HepG2 (cell line): Measurements from ENCODE around the gene TSACC. TPM values are rescaled to one million over a fixed set of nuclear protein-coding genes. Genes with fewer than 3 reads are reported as not detected.
A peak's percentile ranks its signal among the peaks of the same experiment; 100 is the strongest.

ENCODE experiments used
- CBX2 ChIP-seq, 2 experiments: fragments of 200-600 bp in 1 of 2; sonication (generic); formaldehyde crosslinking in 1 of 2; IDR thresholded peaks; 2 replicates each; pipeline versions ENCODE4 v1.7.0 to v1.8.1; 2018 to 2022; ENCODE audit warnings: low read depth in 2 of 2, low read length in 1 of 2, mild to moderate bottlenecking in 1 of 2, missing genetic modification reagents in 1 of 2
- CC2D1A ChIP-seq: sonication (generic); formaldehyde crosslinking; IDR thresholded peaks from 2 replicates; pipeline ENCODE4 v1.8.1; 2023; ENCODE audit warnings: mild to moderate bottlenecking, missing genetic modification reagents
- CREB3 ChIP-seq: sonication (generic); formaldehyde crosslinking; IDR thresholded peaks from 2 replicates; pipeline ENCODE4 v1.5.0; 2020; ENCODE audit warnings: missing genetic modification reagents
- CREM ChIP-seq, 2 experiments: sonication (generic) in 1 of 2; formaldehyde crosslinking in 1 of 2; IDR thresholded peaks; 2 replicates each; pipeline versions ENCODE4 v1.4.0 to v1.6.1; 2016 to 2020; ENCODE audit warnings: antibody characterized with exemption in 1 of 2, mild to moderate bottlenecking in 1 of 2, missing genetic modification reagents in 1 of 2
- CSRNP1 ChIP-seq: sonication (generic); formaldehyde crosslinking; IDR thresholded peaks from 2 replicates; pipeline ENCODE4 v1.8.1; 2023; ENCODE audit warnings: mild to moderate bottlenecking, missing genetic modification reagents
- HMGXB4 ChIP-seq, 2 experiments: sonication (generic) in 1 of 2; formaldehyde crosslinking in 1 of 2; IDR thresholded peaks; 2 replicates each; pipeline versions ENCODE4 v1.4.0 to v1.6.1; 2018 to 2020; ENCODE audit warnings: missing genetic modification reagents in 2 of 2, borderline replicate concordance in 1 of 2, low read depth in 1 of 2, mild to moderate bottlenecking in 1 of 2, missing biosample characterization in 1 of 2
- HNF1A ChIP-seq, 2 experiments: sonication (generic) in 1 of 2; formaldehyde crosslinking in 1 of 2; IDR thresholded peaks; 2 replicates each; pipeline versions ENCODE4 v1.4.0 to v1.6.1; 2016 to 2020; ENCODE audit warnings: borderline replicate concordance in 1 of 2, low read depth in 1 of 2, mild to moderate bottlenecking in 1 of 2, missing genetic modification reagents in 1 of 2
- MTA3 ChIP-seq: sonication (generic); formaldehyde crosslinking; IDR thresholded peaks from 2 replicates; pipeline ENCODE4 v1.4.0; 2020; ENCODE audit warnings: missing genetic modification reagents
- RELA ChIP-seq: sonication (generic); formaldehyde crosslinking; IDR thresholded peaks from 2 replicates; pipeline ENCODE4 v1.4.0; 2020; ENCODE audit warnings: missing genetic modification reagents
- TBX3 ChIP-seq: fragments of 450-650 bp; IDR thresholded peaks from 2 replicates; pipeline ENCODE4 v1.6.1; 2017; ENCODE audit warnings: antibody characterized with exemption, mild to moderate bottlenecking, inconsistent platforms, borderline replicate concordance
- ZBTB43 ChIP-seq: sonication (generic); formaldehyde crosslinking; conservative IDR thresholded peaks from 2 replicates; pipeline ENCODE4 v1.4.0; 2020; ENCODE audit warnings: missing genetic modification reagents
- ZMAT3 ChIP-seq: sonication (generic); formaldehyde crosslinking; conservative IDR thresholded peaks from 2 replicates; pipeline ENCODE4 v1.7.0; 2021; ENCODE audit warnings: missing genetic modification reagents
- ZNF597 ChIP-seq: sonication (generic); formaldehyde crosslinking; IDR thresholded peaks from 2 replicates; pipeline ENCODE4 v1.5.0; 2020; ENCODE audit warnings: missing genetic modification reagents
- ZSCAN25 ChIP-seq: sonication (generic); formaldehyde crosslinking; IDR thresholded peaks from 2 replicates; pipeline ENCODE4 v1.8.0; 2022; ENCODE audit warnings: mild to moderate bottlenecking, missing genetic modification reagents
- polyA plus RNA-seq, 8 experiments: library from polyadenylated mRNA; depleted of rRNA in 3 of 8; stranded (reverse) in 7 of 8; unstranded in 1 of 8; fragments of >200 nt; fragmentation: Illumina TruSeq in 4 of 8; extraction: Trizol in 4 of 8; gene quantifications; 2 replicates each; pipeline versions ENCODE4 v1.2.1 to v1.2.3, GENCODE V29; 2011 to 2016; ENCODE audit warnings: low read depth in 4 of 8, missing spikeins in 1 of 8, mixed read lengths in 1 of 8; ENCODE audit not compliant: insufficient read depth in 1 of 8
- total RNA-seq, 5 experiments: library from RNA; depleted of rRNA; stranded (reverse); fragments of >200 nt; fragmentation: Illumina TruSeq; extraction: Trizol; gene quantifications; 2 replicates each; pipeline ENCODE4 v1.2.3, GENCODE V29; 2016; ENCODE audit warnings: low read depth in 1 of 5

TSACC gene
- total and polyA plus RNA-seq, 2 of the 13 experiments (the other 11 are each of a cell fraction or from before 2014, with no cell fraction given), result 1.5 to 2.6 TPM

- TF ChIP-seq HMGXB4 (CRISPR knock-in tag; IDR thresholded peaks at IDR 0.05; ENCODE audit: borderline replicate concordance in 1 of 2, low read depth in 1 of 2), result peak; percentile 52 to 64; a peak in 2 of 4 replicates
- no peak for TF ChIP-seq CREM (IDR thresholded peaks at IDR 0.05)
- TF ChIP-seq CREM (CRISPR knock-in tag; IDR thresholded peaks at IDR 0.05), result no peak
- TF ChIP-seq CSRNP1, result peak; percentile 89
- no peak for TF ChIP-seq ZNF597 (CRISPR knock-in tag)
- 0 out of 2 replicates have a peak, but pooled peaks have one; percentile 46 for TF ChIP-seq ZBTB43
- no peak for TF ChIP-seq HNF1A (IDR thresholded peaks at IDR 0.05; ENCODE audit: low read depth)
- no peak for TF ChIP-seq HNF1A (CRISPR knock-in tag; IDR thresholded peaks at IDR 0.05; ENCODE audit: borderline replicate concordance)
- no peak for TF ChIP-seq ZSCAN25 (CRISPR knock-in tag)
- no peak for TF ChIP-seq TBX3
- TF ChIP-seq RELA (CRISPR knock-in tag), result no peak
- TF ChIP-seq CC2D1A (CRISPR knock-in tag), result no peak
- peak; percentile 73; the same call in 1 of the 2 replicates for TF ChIP-seq CREB3 (CRISPR knock-in tag)
- no peak for TF ChIP-seq MTA3 (CRISPR knock-in tag)
- no peak for TF ChIP-seq CBX2 (IDR thresholded peaks at IDR 0.05; ENCODE audit: low read depth, low read length)
- no peak for TF ChIP-seq CBX2 (CRISPR knock-in tag; IDR thresholded peaks at IDR 0.05; ENCODE audit: low read depth)
- TF ChIP-seq ZMAT3 (CRISPR knock-in tag), result peak; percentile 66; the same call in 1 of the 2 replicates
Measured at GRCh38 chr1:156368889-156369684, 30.8 kb downstream of the TSACC start, which contains the start of gene RHBG (continued).
